ENCODE data around the gene ASAP3.
A peak's percentile ranks its signal among the peaks of the same experiment; 100 is the strongest.

GRCh38 chr1:23421753-23422240 lies 62.2 kb downstream of the ASAP3 start:
- TF ChIP-seq POLR2A (IDR thresholded peaks at IDR 0.05): no peak
- TF ChIP-seq CTCF (IDR thresholded peaks at IDR 0.05): peak in 2 of 6 experiments; percentile 38 to 42
